Endothelial cell (in vitro differentiated cells): ENCODE data around the gene DNAJC12. TPM values are rescaled to one million over a fixed set of nuclear protein-coding genes. Genes with fewer than 3 reads are reported as not detected.

Experiments used
- DNase-seq: peaks from one replicate; pipeline ENCODE4 v3.0.0; 2021; ENCODE audit warnings: low spot score
- H3K27ac Mint-ChIP-seq: one replicate; pipeline ENCODE4 v1.8.0; 2021; ENCODE audit warnings: mixed read lengths, inconsistent platforms; ENCODE audit not compliant: unreplicated experiment
- H3K27me3 Mint-ChIP-seq: one replicate; pipeline ENCODE4 v1.8.0; 2021; ENCODE audit warnings: mild to moderate bottlenecking, moderate library complexity, mixed read lengths, inconsistent platforms; ENCODE audit not compliant: unreplicated experiment
- H3K36me3 Mint-ChIP-seq: one replicate; pipeline ENCODE4 v1.8.0; 2021; ENCODE audit warnings: mild to moderate bottlenecking, low read depth, mixed read lengths, inconsistent platforms; ENCODE audit not compliant: unreplicated experiment
- H3K4me1 Mint-ChIP-seq: one replicate; pipeline ENCODE4 v1.8.0; 2021; ENCODE audit warnings: mild to moderate bottlenecking, mixed read lengths, inconsistent platforms; ENCODE audit not compliant: unreplicated experiment
- H3K4me3 Mint-ChIP-seq: one replicate; pipeline ENCODE4 v1.8.0; 2021; ENCODE audit warnings: mild to moderate bottlenecking, mixed read lengths, inconsistent platforms; ENCODE audit not compliant: unreplicated experiment
- H3K9me3 Mint-ChIP-seq: one replicate; pipeline ENCODE4 v1.8.0; 2021; ENCODE audit warnings: mixed read lengths, inconsistent platforms; ENCODE audit not compliant: unreplicated experiment
- total RNA-seq: library from RNA; stranded (reverse); fragmentation: NEBNext Ultra II Directional; extraction: Animal tissue kit (Norgen Biotek cat#: 25700); gene quantifications from one replicate; pipeline ENCODE4 v1.2.1, GENCODE V29; 2021; ENCODE audit not compliant: unreplicated experiment
- TF ChIP-seq, protein P1 (sequence below): fragments of 200-600 bp; sonication (generic); IDR thresholded peaks from one replicate; pipeline ENCODE4 v1.5.0; 2021; ENCODE audit warnings: antibody characterized with exemption; ENCODE audit not compliant: unreplicated experiment

The DNAJC12 gene
- total RNA-seq, 1 donor from 2014 or later: 2.6 TPM

DNA sequence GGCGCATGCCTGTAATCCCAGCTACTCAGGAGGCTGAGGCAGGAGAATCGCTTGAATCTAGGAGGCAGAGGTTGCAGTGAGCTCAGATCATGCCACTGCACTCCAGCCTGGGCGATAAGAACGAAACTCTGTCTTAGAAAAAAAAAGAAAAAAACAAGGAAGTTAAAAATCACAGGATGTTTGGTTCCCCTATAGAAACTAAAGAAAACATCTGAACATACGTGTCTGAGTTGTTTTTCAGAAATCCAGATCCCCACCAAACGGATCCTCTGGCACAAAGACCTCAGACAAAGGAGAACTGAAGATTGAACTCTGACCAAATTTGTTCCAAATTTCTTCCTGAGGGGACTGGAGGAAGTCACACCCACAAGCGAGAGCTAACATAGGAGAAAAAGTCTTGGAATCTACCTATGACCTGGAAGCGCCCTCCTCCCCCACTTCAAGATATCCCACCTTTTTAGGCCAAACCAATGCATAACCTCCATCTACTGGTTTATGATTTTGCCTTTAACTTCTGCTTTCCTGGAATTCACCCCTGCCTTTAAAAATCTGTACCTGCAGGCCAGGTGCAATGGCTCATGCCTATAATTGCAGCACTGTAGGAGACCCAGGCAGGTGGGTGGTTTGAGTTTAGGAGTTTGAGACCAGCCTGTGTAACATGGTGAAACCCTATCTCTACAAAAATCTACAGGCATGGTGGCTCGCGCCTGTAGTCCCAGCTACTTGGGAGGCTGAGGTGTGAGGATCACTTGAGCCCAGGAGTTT is 26.8 kb upstream of the DNAJC12 start:
- Mint-ChIP-seq H3K36me3 (no peaks in the 10 kb centered on the region), H3K27me3 (peaks cover 6% of the 10 kb centered on the region), H3K4me1 (peaks cover 7% of the 10 kb centered on the region), H3K4me3 (no peak overlapping the region), H3K27ac (no peak overlapping the region), H3K9me3 (no peaks in the 10 kb centered on the region)
- DNase-seq: no peak
- TF ChIP-seq, protein P1, sequence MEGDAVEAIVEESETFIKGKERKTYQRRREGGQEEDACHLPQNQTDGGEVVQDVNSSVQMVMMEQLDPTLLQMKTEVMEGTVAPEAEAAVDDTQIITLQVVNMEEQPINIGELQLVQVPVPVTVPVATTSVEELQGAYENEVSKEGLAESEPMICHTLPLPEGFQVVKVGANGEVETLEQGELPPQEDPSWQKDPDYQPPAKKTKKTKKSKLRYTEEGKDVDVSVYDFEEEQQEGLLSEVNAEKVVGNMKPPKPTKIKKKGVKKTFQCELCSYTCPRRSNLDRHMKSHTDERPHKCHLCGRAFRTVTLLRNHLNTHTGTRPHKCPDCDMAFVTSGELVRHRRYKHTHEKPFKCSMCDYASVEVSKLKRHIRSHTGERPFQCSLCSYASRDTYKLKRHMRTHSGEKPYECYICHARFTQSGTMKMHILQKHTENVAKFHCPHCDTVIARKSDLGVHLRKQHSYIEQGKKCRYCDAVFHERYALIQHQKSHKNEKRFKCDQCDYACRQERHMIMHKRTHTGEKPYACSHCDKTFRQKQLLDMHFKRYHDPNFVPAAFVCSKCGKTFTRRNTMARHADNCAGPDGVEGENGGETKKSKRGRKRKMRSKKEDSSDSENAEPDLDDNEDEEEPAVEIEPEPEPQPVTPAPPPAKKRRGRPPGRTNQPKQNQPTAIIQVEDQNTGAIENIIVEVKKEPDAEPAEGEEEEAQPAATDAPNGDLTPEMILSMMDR: no peak

DNA sequence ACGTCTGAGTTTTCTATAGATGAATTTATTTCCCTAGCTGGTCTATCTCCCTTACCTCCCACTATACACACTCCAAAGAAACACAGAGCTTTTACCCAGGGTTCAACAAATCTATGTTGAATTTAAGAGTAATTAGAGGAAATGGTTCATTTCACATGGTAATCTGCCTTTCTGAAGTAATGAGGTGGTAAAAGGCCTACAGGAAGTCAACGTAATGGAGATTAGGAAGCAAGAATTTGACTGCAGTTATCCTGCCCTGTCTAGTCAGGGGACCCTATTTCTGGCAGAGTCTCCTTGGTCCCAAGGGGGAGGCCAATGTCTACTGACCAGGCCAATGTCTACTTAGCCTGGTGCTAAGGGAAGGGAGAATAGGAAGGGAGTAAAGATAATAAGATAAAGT is 25.1 kb upstream of the DNAJC12 start:
- Mint-ChIP-seq H3K4me1 (peaks cover 7% of the 10 kb centered on the region), H3K4me3 (no peak overlapping the region), H3K36me3 (no peaks in the 10 kb centered on the region), H3K9me3 (no peaks in the 10 kb centered on the region), H3K27ac (no peak overlapping the region), H3K27me3 (peaks cover 6% of the 10 kb centered on the region)
- no peak for DNase-seq
- TF ChIP-seq, protein P1: no peak

DNA sequence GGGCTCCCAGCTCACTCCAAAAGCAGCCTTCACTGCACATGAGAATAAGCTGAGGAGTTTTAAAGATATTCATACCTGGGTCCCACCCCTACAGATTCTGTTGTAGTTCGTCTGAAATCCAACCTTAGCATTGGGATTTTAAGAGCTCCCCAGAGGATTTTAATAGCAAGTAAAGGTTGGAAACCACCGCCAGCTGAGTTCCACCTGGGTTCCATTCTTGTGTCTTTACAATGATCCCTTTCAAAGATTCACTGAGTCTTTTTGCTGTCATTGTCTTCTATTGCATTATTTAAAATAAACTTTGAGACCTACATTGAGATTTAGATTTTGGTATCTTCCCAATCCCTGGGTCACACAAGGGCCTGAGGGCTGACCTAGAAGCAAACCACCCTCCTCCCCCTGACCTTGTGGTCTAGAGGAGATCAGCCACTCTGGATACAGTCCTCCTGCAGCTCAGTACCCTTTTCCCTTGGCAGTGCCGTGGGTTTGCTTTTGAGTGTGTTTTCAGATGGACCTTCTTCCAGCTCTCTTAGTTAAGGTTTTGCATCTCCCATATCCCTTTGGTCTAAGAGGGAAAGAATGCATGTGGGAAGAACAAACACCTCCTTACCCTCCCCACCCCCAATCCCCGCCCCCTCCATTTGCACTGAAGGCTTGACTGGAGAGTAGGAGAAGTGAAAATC is 23.9 kb upstream of the DNAJC12 start:
- no peak overlapping the region for H3K27ac Mint-ChIP-seq

DNA sequence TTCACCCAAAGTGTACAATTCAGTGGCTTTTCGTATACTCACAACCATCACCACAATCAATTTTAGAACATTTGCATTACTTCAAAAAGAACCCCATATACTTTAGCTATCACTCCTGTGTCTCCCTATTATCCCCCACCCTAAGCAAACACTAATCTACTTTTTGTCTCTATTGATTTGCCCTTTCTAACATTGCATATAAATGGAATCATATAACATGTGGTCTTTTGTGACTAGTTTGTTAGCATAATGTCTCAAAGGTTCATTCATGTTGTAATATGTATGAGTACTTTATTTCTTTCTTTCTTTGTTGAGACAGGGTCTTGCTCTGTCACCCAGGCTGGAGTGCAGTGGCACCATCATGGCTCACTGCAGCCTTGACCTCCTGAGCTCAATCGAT is 21.0 kb upstream of the DNAJC12 start:
- Mint-ChIP-seq H3K4me1 (peaks cover 7% of the 10 kb centered on the region), H3K36me3 (no peaks in the 10 kb centered on the region), H3K27me3 (peaks cover 5% of the 10 kb centered on the region), H3K27ac (no peak overlapping the region), H3K4me3 (no peak overlapping the region), H3K9me3 (no peaks in the 10 kb centered on the region)
- TF ChIP-seq, protein P1: no peak
- no peak for DNase-seq

More for the DNA sequence above, 23.9 kb upstream of the DNAJC12 start:
- peaks cover 6% of the 10 kb centered on the region for H3K27me3 Mint-ChIP-seq
- TF ChIP-seq, protein P1: no peak
- H3K9me3 Mint-ChIP-seq: no peaks in the 10 kb centered on the region
- H3K4me3 Mint-ChIP-seq: no peak overlapping the region
- DNase-seq: no peak
- no peaks in the 10 kb centered on the region for H3K36me3 Mint-ChIP-seq
- H3K4me1 Mint-ChIP-seq: peaks cover 7% of the 10 kb centered on the region

DNA sequence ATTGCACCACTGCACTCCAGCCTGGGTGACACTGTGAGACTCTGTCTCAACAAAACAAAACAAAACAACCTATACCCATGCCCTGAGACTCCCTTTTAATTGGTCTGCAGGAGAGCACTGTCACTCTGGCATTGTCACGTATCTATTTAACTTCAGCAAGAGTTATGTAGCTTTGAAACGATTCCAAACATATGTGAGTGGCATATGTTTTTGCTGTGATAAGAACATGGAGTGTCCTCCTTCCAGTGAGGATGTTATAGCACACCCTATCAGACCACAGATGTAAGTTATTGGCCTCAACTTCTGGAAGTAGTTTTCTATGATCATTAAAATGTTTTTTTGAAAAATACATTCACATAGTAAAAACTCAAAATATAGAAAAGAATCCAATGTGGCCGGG is 15.5 kb upstream of the DNAJC12 start:
- no peak for DNase-seq
- Mint-ChIP-seq H3K36me3 (no peaks in the 10 kb centered on the region), H3K9me3 (no peaks in the 10 kb centered on the region), H3K4me1 (peaks cover 15% of the 10 kb centered on the region), H3K27me3 (peaks cover 3% of the 10 kb centered on the region), H3K27ac (no peak overlapping the region), H3K4me3 (no peak overlapping the region)
- TF ChIP-seq, protein P1: no peak
